GM12865 (cell line): ENCODE results near the gene HIPK2.

Source experiments
- DNase-seq: peaks from one replicate; pipeline ENCODE4 v3.0.0; 2010; ENCODE audit warnings: low read depth
- H3K4me3 ChIP-seq: 2 replicates; pipeline ENCODE4 v1.5.1; 2011; ENCODE audit warnings: mild to moderate bottlenecking, low read depth, low read length, control low read depth
- TF ChIP-seq, protein P1 (sequence below): IDR thresholded peaks from 2 replicates; pipeline ENCODE4 v1.5.1; 2011; ENCODE audit warnings: low read length, control low read depth, low read depth, inconsistent platforms; ENCODE audit not compliant: insufficient read depth; ENCODE audit errors: missing control alignments

Gene HIPK2

DNA sequence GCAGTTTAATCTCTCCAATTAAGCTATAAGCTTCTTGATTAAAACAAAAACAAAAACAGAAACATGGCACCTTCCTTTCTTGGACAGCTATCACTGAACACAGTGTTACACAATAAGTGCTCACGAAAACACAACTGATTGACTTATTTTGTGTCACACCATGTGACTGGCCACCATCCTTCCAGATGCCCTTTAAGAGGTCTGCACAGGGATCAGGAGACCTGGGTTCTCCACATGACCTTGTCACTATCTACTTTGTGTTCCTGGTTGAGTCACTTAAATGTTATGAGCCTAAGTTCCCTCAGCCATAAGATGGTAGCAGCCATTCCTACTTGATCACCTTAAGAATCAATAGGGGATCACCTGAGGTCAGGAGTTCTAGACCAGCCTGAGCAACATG lies 120.1 kb downstream of the HIPK2 start:
- H3K4me3 ChIP-seq, result no peak overlapping the region
- TF ChIP-seq, protein P1, sequence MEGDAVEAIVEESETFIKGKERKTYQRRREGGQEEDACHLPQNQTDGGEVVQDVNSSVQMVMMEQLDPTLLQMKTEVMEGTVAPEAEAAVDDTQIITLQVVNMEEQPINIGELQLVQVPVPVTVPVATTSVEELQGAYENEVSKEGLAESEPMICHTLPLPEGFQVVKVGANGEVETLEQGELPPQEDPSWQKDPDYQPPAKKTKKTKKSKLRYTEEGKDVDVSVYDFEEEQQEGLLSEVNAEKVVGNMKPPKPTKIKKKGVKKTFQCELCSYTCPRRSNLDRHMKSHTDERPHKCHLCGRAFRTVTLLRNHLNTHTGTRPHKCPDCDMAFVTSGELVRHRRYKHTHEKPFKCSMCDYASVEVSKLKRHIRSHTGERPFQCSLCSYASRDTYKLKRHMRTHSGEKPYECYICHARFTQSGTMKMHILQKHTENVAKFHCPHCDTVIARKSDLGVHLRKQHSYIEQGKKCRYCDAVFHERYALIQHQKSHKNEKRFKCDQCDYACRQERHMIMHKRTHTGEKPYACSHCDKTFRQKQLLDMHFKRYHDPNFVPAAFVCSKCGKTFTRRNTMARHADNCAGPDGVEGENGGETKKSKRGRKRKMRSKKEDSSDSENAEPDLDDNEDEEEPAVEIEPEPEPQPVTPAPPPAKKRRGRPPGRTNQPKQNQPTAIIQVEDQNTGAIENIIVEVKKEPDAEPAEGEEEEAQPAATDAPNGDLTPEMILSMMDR, result no peak
- DNase-seq, result no peak

DNA sequence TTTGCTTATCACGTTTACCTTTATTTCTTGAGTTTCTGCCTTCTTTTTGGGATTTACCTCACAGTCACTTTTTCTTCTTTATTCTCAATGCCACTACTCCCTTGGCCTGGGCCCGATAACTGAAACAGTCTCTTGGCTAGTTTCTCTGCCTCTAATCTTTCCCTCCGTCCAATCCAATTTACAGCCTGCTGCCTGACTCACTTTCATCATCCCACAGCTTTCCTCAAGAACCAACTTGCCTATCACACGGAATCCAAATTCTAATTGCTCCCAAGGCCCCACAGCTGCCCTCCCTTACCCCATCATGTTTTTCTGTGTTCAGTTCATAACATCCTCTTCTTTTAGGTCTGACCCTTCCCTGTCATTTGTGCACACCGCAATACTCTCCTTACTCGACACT lies 121.4 kb downstream of the HIPK2 start:
- TF ChIP-seq, protein P1, result no peak
- H3K4me3 ChIP-seq, result no peak overlapping the region
- no peak for DNase-seq

DNA sequence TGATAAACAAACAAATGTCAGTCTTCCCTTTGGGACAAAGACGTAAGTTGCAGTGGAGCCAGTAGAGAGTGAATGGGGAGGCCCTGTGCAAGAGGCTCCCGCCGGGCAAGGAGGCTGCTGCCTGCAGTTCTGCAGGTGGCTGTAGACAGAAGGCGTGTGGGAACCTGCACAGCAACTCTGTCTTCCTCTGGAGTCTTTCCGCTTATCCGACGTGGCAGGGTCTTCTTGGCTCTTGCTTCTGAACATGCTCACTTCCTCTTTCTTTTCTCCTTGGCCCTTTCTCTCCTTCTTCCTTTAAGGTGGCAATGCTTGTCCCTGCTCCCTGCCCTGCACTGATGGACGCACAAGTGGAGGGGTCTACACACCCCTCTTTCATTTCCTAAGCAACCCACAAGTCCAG lies 122.5 kb downstream of the HIPK2 start:
- no peak overlapping the region for H3K4me3 ChIP-seq
- no peak for DNase-seq
- TF ChIP-seq, protein P1, result no peak

DNA sequence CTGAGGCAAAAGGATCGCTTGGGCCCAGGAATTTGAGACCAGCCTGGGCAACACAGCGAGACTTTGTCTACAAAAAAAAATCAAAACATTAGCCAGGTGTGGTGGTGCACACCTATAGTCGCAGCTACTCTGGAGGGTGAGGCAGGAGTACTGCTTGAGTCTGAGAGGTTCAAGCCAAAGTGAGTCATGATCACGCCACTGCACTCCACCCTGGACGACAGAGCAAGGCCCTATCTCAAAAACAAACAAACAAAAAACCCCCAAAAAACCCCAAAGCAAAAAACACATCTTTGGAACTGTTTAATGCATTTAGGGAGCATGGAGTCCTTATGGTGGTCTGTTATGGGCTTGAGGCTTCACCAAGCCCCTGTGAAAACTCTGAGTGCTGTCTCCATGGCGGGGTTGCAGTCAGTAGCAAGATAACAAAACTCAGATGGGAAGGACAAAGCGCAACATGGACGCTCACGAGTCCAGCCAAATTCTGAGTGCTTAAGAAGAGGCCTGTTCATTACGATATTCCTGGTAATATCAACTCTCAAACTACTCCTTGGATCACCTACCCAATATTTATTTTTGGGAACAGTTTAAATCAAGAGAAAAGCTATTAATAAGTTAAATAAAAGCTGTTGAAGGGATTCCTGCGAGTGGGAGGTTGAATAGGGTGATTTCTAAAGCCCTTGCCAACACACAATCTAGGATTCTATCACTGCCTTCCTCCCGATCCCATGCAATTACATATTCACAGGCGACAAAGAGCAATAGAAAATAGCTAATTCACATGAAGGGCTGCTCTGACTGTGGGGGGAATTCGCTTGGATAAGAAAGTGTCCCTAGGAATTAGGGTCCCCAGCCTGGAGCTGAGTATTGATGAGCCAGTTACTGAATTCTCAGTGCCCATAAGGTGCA lies 123.3 kb downstream of the HIPK2 start:
- no peak overlapping the region for H3K4me3 ChIP-seq
- TF ChIP-seq, protein P1, result no peak
- peak; percentile 22 for DNase-seq

DNA sequence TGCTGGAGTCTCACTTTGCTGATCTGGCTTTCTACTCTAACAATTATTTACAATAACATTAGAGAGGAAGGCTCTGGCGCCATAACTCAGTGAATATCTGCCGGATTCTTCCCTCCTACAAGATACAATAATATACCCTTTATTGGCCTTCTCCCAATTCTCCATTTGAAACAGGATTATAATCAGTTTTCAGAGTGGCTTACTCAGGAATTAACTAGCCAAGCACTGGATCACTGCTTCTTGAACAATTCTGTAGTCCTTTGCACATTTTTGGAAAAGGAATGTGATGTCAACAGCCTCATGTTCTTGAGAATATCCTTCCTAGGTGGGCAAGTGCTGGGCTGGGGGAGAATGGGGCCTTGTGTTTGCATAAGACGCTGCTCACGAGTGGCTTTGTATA lies 125.9 kb downstream of the HIPK2 start:
- no peak for DNase-seq
- no peak overlapping the region for H3K4me3 ChIP-seq
- TF ChIP-seq, protein P1, result no peak

DNA sequence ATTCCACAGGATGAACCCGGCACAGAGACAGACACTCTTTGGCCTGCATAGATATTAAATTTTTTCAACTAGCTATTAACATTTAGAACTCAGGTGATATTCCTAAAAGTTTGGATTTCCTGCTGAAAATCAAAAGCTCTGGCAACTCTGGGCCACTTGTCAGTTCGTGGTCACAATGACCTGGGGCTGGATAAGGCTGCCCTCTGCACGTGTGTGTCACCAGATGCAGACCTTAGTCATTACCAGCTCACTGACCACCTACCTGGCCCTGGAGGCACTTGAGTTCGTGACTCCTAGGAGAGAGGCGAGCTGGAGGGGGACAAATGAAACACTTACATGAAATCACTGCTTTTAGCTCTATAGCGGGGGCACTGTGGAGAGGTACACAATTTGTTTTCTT lies 126.5 kb downstream of the HIPK2 start:
- DNase-seq, result peak; percentile 28
- H3K4me3 ChIP-seq, result no peak overlapping the region
- TF ChIP-seq, protein P1, result no peak

DNA sequence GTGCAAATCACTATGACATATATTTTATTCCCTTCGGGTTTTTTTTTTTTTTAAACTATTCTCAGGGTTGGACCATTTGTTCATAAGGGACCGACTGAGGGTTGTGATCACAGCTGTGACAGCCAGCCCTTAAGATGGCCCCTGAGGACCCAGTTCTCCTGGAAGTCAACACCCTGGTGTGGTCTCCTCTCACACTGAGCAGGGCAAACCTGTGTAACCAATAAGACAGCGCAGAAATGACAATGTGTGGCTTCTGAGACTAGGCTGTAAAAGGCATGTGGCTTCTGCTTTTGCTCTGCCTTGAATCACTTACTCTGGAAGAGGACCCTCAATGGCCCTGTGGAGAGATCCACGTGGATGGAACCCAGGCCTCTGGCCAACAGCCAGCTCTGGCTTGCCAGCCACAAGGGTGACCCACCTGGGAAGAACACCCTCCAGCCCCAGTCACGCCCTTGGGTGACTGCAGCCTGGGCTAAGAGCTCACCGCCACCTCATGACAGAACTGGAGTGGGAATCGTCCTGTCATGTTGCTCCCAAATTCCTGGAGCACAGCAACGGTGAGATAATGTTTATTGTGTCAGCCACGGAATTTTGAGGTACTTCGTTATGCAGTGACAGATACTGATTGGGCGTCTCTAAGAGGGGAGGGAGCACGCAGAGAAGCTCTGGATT lies 127.2 kb downstream of the HIPK2 start:
- DNase-seq, result peak; percentile 22
- TF ChIP-seq, protein P1, result no peak
- no peak overlapping the region for H3K4me3 ChIP-seq
